Esophagus muscularis mucosa (tissue), 4 donors: Measurements from ENCODE around the gene ZNF674. TPM values are rescaled to one million over a fixed set of nuclear protein-coding genes. Genes with fewer than 3 reads are reported as not detected.
A peak's percentile ranks its signal among the peaks of the same experiment; 100 is the strongest.

Experiments used
- DNase-seq: peaks from one replicate; pipeline ENCODE4 v3.0.0-alpha.2; 2017; ENCODE audit errors: extremely low spot score
- H3K27ac ChIP-seq, 4 donors: fragments of 200-600 bp; sonication (generic); replicated peaks in 1 of 4; 1 replicate in 3 of 4; 2 replicates in 1 of 4; pipeline ENCODE4 v1.5.1; 2016 to 2019; ENCODE audit warnings: mild to moderate bottlenecking in 1 of 4
- H3K27me3 ChIP-seq, 4 donors: fragments of 200-600 bp; sonication (generic); one replicate each; pipeline versions ENCODE4 v1.5.1 to v1.6.0; 2016 to 2019
- H3K36me3 ChIP-seq, 4 donors: fragments of 200-600 bp; sonication (generic); one replicate each; pipeline ENCODE4 v1.5.1; 2016 to 2019
- H3K4me1 ChIP-seq, 4 donors: fragments of 200-600 bp; sonication (generic); one replicate each; pipeline ENCODE4 v1.5.1; 2016 to 2019
- H3K4me3 ChIP-seq, 4 donors: fragments of 200-600 bp; sonication (generic); 1 replicate in 2 of 4; 2 replicates in 2 of 4; pipeline ENCODE4 v1.5.1; 2016 to 2019; ENCODE audit warnings: mild to moderate bottlenecking in 4 of 4, moderate library complexity in 1 of 4
- H3K9me3 ChIP-seq, 4 donors: fragments of 200-600 bp; sonication (generic); 1 replicate in 3 of 4; 2 replicates in 1 of 4; pipeline ENCODE4 v1.5.1; 2016 to 2019
- EP300 ChIP-seq: sonication (generic); formaldehyde crosslinking; IDR thresholded peaks from one replicate; pipeline ENCODE4 v1.6.1; 2017; ENCODE audit warnings: antibody characterized with exemption
- POLR2A ChIP-seq: fragments of 450-650 bp; IDR thresholded peaks from one replicate; pipeline ENCODE4 v1.6.1; 2017; ENCODE audit warnings: antibody characterized with exemption, moderate library complexity, mild to moderate bottlenecking, low read depth
- POLR2AphosphoS5 ChIP-seq, 2 donors: sonication (generic); formaldehyde crosslinking; IDR thresholded peaks; one replicate each; pipeline ENCODE4 v1.6.1; 2017; ENCODE audit warnings: antibody characterized with exemption in 2 of 2
- WGBS: methylation state at CpG from one replicate; pipeline ENCODE4 v1.1.5; 2018; 5-methylcytosine and 5-hydroxymethylcytosine counted together
- intact Hi-C: fragments of 100-400 bp; cut with DNase I; formaldehyde crosslinking; loops from one replicate; pipeline ENCODE4 v1.15.1; 2023
- total RNA-seq, 4 donors: library from RNA; depleted of rRNA; stranded (reverse); fragments of >200 nt; gene quantifications; one replicate each; pipeline versions ENCODE4 v1.1.0 to v1.2.1, GENCODE V29; 2016
- TF ChIP-seq, protein P1 (sequence below), 3 experiments: fragments of 200-600 bp in 2 of 3; fragments of 450-650 bp in 1 of 3; sonication (generic) in 2 of 3; IDR thresholded peaks; one replicate each; pipeline ENCODE4 v1.5.1; 2017 to 2019; ENCODE audit warnings: antibody characterized with exemption in 3 of 3, mild to moderate bottlenecking in 2 of 3, moderate library complexity in 1 of 3

The ZNF674 gene
- total RNA-seq, 4 donors from 2014 or later: 2.0 to 5.0 (median 2.8) TPM

GRCh38 chrX:46561824-46562657 is 16.8 kb upstream of the ZNF674 start:
- TF ChIP-seq EP300: no peak
- TF ChIP-seq, protein P1, sequence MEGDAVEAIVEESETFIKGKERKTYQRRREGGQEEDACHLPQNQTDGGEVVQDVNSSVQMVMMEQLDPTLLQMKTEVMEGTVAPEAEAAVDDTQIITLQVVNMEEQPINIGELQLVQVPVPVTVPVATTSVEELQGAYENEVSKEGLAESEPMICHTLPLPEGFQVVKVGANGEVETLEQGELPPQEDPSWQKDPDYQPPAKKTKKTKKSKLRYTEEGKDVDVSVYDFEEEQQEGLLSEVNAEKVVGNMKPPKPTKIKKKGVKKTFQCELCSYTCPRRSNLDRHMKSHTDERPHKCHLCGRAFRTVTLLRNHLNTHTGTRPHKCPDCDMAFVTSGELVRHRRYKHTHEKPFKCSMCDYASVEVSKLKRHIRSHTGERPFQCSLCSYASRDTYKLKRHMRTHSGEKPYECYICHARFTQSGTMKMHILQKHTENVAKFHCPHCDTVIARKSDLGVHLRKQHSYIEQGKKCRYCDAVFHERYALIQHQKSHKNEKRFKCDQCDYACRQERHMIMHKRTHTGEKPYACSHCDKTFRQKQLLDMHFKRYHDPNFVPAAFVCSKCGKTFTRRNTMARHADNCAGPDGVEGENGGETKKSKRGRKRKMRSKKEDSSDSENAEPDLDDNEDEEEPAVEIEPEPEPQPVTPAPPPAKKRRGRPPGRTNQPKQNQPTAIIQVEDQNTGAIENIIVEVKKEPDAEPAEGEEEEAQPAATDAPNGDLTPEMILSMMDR (IDR thresholded peaks at IDR 0.05): no peak
- intact Hi-C loops: no loop called here
- no peaks in the 10 kb centered on the region for H3K27me3 ChIP-seq
- no peak overlapping the region for H3K4me3 ChIP-seq
- no peaks in the 10 kb centered on the region for H3K9me3 ChIP-seq
- H3K36me3 ChIP-seq: no peaks in the 10 kb centered on the region
- H3K27ac ChIP-seq: no peak overlapping the region
- no peak for DNase-seq
- WGBS: 76% methylated on average over 6 of the region's 6 CpGs
- peaks cover 0 to 3% (median 0%) of the 10 kb centered on the region in 4 donors for H3K4me1 ChIP-seq

- Histone ChIP-seq H3K4me3 (no peak overlapping the region), H3K36me3 (no peaks in the 10 kb centered on the region), H3K27me3 (no peaks in the 10 kb centered on the region), H3K4me1 (peaks cover 0 to 3% (median 0%) of the 10 kb centered on the region in 4 donors), H3K9me3 (no peaks in the 10 kb centered on the region), H3K27ac (no peak overlapping the region)
- intact Hi-C loops: loop anchor here (5.0 kb wide), 1 partner anchor 128 kb away; no protein-coding TSS in a partner anchor
- TF ChIP-seq POLR2AphosphoS5 (IDR thresholded peaks at IDR 0.05): no peak
- no peak for TF ChIP-seq POLR2A
- TF ChIP-seq, protein P1 (IDR thresholded peaks at IDR 0.05): no peak
- TF ChIP-seq EP300: no peak
- no peak for DNase-seq
- WGBS: 83% methylated on average over 3 of the region's 3 CpGs
These were observed 13.8 kb upstream of the ZNF674 start for GRCh38 chrX:46559062-46559461.

GRCh38 chrX:46554942-46555341 is 9.7 kb upstream of the ZNF674 start:
- no peaks in the 10 kb centered on the region for H3K9me3 ChIP-seq
- H3K4me3 ChIP-seq: no peak overlapping the region
- H3K27me3 ChIP-seq: no peaks in the 10 kb centered on the region
- intact Hi-C loops: loop anchor here (5.0 kb wide), 1 partner anchor 132 kb away; no protein-coding TSS in a partner anchor
- WGBS: 44% methylated on average over 2 of the region's 2 CpGs
- DNase-seq: no peak
- H3K27ac ChIP-seq: no peak overlapping the region
- H3K36me3 ChIP-seq: no peaks in the 10 kb centered on the region
- TF ChIP-seq POLR2AphosphoS5 (IDR thresholded peaks at IDR 0.05) (no peak), POLR2A (no peak), EP300 (no peak)
- TF ChIP-seq, protein P1 (IDR thresholded peaks at IDR 0.05): peak; percentile 9 to 23 (median 19)
- peaks cover 0 to 3% (median 0%) of the 10 kb centered on the region in 4 donors for H3K4me1 ChIP-seq

GRCh38 chrX:46553935-46554334 is 8.7 kb upstream of the ZNF674 start:
- Histone ChIP-seq H3K27me3 (no peaks in the 10 kb centered on the region), H3K36me3 (no peaks in the 10 kb centered on the region), H3K9me3 (no peaks in the 10 kb centered on the region), H3K27ac (no peak overlapping the region), H3K4me1 (no peaks in the 10 kb centered on the region), H3K4me3 (no peak overlapping the region)
- no peak for DNase-seq
- intact Hi-C loops: no loop called here
- TF ChIP-seq, protein P1 (IDR thresholded peaks at IDR 0.05): no peak
- WGBS: 89% methylated on average over 5 of the region's 5 CpGs
